Measurements from ENCODE around the gene TUFM.

DNA sequence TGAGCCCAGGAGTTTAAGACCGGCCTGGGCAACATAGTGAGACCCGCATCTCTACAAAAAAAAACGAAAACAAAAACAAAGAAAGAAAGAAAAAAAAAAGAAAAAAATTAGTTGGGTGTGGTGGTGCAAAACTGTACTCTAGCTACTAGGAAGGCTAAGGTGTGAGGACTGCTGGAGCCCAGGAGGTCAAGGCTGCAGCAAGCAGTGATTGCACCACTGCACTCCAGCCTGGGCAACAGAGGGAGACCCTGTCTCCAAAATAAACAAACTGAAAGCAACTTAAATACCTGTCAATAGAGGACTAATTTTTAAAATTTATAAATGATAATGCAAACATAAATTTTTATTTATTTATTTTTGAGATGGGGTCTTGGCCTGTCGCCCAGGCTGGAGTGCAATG, 49.5 kb upstream of the TUFM start:
- TF ChIP-seq, protein P1, sequence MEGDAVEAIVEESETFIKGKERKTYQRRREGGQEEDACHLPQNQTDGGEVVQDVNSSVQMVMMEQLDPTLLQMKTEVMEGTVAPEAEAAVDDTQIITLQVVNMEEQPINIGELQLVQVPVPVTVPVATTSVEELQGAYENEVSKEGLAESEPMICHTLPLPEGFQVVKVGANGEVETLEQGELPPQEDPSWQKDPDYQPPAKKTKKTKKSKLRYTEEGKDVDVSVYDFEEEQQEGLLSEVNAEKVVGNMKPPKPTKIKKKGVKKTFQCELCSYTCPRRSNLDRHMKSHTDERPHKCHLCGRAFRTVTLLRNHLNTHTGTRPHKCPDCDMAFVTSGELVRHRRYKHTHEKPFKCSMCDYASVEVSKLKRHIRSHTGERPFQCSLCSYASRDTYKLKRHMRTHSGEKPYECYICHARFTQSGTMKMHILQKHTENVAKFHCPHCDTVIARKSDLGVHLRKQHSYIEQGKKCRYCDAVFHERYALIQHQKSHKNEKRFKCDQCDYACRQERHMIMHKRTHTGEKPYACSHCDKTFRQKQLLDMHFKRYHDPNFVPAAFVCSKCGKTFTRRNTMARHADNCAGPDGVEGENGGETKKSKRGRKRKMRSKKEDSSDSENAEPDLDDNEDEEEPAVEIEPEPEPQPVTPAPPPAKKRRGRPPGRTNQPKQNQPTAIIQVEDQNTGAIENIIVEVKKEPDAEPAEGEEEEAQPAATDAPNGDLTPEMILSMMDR (conservative IDR thresholded peaks at IDR 0.05; ENCODE audit: low read depth in 2 of 2), result no peak
- TF ChIP-seq EZH2 (IDR thresholded peaks at IDR 0.05; ENCODE audit: low read depth, unreplicated experiment) (no peak), EZH2phosphoT487 (IDR thresholded peaks at IDR 0.05; ENCODE audit: unreplicated experiment) (no peak), POLR2AphosphoS5 (IDR thresholded peaks at IDR 0.05; ENCODE audit: low read depth) (no peak), ETS1 (IDR thresholded peaks at IDR 0.05) (no peak), NANOG (IDR thresholded peaks at IDR 0.05; ENCODE audit: borderline replicate concordance) (no peak), JUNB (IDR thresholded peaks at IDR 0.05; ENCODE audit: unreplicated experiment) (no peak), REST (IDR thresholded peaks at IDR 0.05; ENCODE audit: unreplicated experiment) (no peak), STAT1 (IDR thresholded peaks at IDR 0.05; ENCODE audit: unreplicated experiment) (no peak), CREB1 (CRISPR knock-in tag; IDR thresholded peaks at IDR 0.05; ENCODE audit: low read depth) (no peak)
